ENCODE data around the gene FOXA3. TPM values are rescaled to one million over a fixed set of nuclear protein-coding genes. Genes with fewer than 3 reads are reported as not detected.

The FOXA3 gene
- 15.1 and 17.5 TPM in 2 replicates for total RNA-seq (2014; rRNA removed; shearing (Covaris generic))
- polyA plus RNA-seq (2016; fragmentation: Nextera tagmentation; extraction: Ambion mirVana): 11.1 and 11.7 TPM in 2 replicates
- long read RNA-seq, partial matches to known transcripts: 2 of 4 reads
- long read RNA-seq, other reads (novel, unspliced or antisense): 1 of 4 reads

- peaks cover 76% of the 10 kb centered on the region for H3K79me2 ChIP-seq (replicated peaks; ENCODE audit: insufficient read depth)
- H3K4me2 ChIP-seq: peak within 1 kb of the TSS; percentile 96
- ATAC-seq (peak; percentile 66), DNase-seq (ENCODE audit: low spot score) (peak; percentile 84)
- Mint-ChIP-seq H3K27me3 (ENCODE audit: insufficient read depth, low read depth, poor library complexity) (peaks cover 30% of the 10 kb centered on the region), H3K4me1 (peaks cover 36% of the 10 kb centered on the region), H3K27ac (peak within 1 kb of the TSS; percentile 92), H3K4me3 (peak within 1 kb of the TSS; percentile 95), H3K36me3 (ENCODE audit: low read depth) (peaks cover 18% of the 10 kb centered on the region), H3K9me3 (no peaks in the 10 kb centered on the region)
- 0 out of 2 replicates have a peak within 1 kb of the TSS, but pooled peaks have one; percentile 80 for H3K27ac ChIP-seq (ENCODE audit: low read depth)
- H3K27me3 ChIP-seq (ENCODE audit: insufficient read depth): no peaks in the 10 kb centered on the region
- H3K9me2 ChIP-seq (ENCODE audit: insufficient read depth): no peaks in the 10 kb centered on the region
- H3K4me1 ChIP-seq (ENCODE audit: insufficient read depth): peaks cover 29% of the 10 kb centered on the region
- 0 out of 2 replicates have a peak, but pooled peaks cover 9% of the 10 kb centered on the region for H3F3A ChIP-seq (replicated peaks; ENCODE audit: low read depth)
- TF ChIP-seq EZH2 (IDR thresholded peaks at IDR 0.05; ENCODE audit: low read depth, unreplicated experiment) (no peak), EZH2phosphoT487 (IDR thresholded peaks at IDR 0.05; ENCODE audit: unreplicated experiment) (no peak), CREB1 (CRISPR knock-in tag; IDR thresholded peaks at IDR 0.05; ENCODE audit: low read depth) (0 out of 2 replicates have a peak, but pooled peaks have one; percentile 8), ETS1 (IDR thresholded peaks at IDR 0.05) (no peak), NANOG (IDR thresholded peaks at IDR 0.05; ENCODE audit: borderline replicate concordance) (no peak), ZNF462 (CRISPR knock-in tag; IDR thresholded peaks at IDR 0.05) (no peak), ZNF114 (CRISPR knock-in tag; IDR thresholded peaks at IDR 0.05) (no peak), ZNF331 (CRISPR knock-in tag; IDR thresholded peaks at IDR 0.05; ENCODE audit: low read depth) (no peak), CTCF (conservative IDR thresholded peaks at IDR 0.05; ENCODE audit: low read depth in 2 of 2) (peak; percentile 62 to 82), POLR2AphosphoS5 (IDR thresholded peaks at IDR 0.05; ENCODE audit: low read depth) (peak; percentile 34; the same call in 1 of the 2 replicates), JUNB (IDR thresholded peaks at IDR 0.05; ENCODE audit: unreplicated experiment) (no peak), STAT1 (IDR thresholded peaks at IDR 0.05; ENCODE audit: unreplicated experiment) (no peak), REST (IDR thresholded peaks at IDR 0.05; ENCODE audit: unreplicated experiment) (no peak)
- H3K36me3 ChIP-seq (ENCODE audit: insufficient read depth): peaks cover 7% of the 10 kb centered on the region; the same call in 1 of the 2 replicates
- H4K20me1 ChIP-seq (replicated peaks; ENCODE audit: insufficient read depth): peaks cover 13% of the 10 kb centered on the region; the same call in 1 of the 2 replicates
- H3K4me3 ChIP-seq: peak within 1 kb of the TSS; percentile 63
- peak within 1 kb of the TSS; percentile 81 for H2AFZ ChIP-seq
Measured at GRCh38 chr19:45863840-45864628, at the start of gene FOXA3. Gene FOXA3 (plus strand): TSS chr19:45864326. CDS start chr19:45864457, 131 bp downstream.
